NCI-H2081 treated with DMSO at 0.1 percent for 48 hours (cell line): ENCODE results near the gene VIPR2.

Source experiments
- DNase-seq: peaks from one replicate; lab custom pipeline; 2025; lab: John Stamatoyannopoulos, UW

The VIPR2 gene

DNA sequence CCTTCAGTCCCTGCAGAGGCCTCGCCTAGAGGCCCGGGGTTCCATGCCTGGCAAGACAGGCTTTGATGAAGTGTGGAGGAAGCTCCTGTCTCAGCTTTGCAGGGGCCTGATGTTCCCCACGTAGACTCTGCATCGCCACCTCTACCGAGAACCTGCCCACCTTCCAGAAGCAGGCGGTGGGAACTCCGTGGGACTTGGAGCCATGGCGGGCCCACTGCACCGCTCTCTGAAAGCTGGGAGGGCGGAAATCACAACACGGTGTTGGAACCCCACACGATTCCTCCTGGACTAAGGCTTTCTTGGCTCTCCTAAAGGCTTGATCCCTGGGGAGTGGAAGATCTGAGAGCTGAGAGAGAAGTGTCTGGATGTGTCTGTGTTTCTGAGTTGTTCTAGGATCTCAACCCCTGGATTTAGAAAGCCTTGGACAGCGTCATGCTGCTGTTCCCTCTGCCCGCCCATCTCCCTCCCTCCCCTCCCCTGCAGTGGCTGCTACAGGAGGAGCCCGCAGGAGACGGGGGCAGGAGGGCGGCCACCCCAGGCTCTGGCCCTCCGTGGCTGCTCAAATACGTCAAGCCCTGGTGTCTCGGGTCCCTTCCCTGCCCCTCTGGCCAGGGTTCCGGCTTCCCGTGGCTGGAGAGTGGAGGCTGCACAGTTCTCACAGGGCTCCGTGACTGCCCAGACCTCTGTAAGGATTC, 79.7 kb downstream of the VIPR2 start:
- DNase-seq: no peak

DNA sequence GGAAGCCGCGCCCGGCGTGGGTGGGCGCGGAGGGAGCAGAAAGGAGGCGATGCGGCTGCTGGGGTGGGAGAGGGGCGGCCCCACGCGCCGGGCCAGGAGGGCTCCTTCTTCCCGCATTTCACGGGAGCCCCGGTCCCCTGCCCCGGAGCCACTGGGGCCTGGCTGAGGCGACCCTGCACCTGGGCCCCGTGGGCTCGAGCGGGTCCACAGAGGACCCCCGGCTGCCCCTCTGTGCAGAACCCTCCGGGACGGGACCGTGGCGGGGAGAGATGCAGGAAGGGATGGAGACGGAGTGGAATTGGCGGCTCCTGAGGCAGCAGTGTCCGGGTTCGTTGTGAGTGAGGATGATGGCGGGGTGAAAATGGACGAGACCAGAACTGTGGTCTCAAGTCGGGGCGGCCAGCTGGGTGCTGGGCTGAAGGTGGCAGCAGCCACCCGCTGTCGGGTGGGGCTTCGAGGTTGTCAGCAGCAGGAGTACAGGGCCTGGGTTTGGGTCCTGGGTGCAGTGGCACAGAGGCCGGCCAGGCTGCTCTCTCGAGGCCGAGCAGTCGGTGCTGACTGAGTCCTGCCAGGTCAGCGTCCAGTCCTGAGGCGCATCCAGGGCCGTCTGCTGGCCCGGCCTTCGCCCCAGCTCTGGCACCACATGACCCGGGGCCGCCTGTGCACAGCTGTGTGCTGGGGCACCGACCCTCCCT, 80.4 kb downstream of the VIPR2 start:
- DNase-seq: no peak

DNA sequence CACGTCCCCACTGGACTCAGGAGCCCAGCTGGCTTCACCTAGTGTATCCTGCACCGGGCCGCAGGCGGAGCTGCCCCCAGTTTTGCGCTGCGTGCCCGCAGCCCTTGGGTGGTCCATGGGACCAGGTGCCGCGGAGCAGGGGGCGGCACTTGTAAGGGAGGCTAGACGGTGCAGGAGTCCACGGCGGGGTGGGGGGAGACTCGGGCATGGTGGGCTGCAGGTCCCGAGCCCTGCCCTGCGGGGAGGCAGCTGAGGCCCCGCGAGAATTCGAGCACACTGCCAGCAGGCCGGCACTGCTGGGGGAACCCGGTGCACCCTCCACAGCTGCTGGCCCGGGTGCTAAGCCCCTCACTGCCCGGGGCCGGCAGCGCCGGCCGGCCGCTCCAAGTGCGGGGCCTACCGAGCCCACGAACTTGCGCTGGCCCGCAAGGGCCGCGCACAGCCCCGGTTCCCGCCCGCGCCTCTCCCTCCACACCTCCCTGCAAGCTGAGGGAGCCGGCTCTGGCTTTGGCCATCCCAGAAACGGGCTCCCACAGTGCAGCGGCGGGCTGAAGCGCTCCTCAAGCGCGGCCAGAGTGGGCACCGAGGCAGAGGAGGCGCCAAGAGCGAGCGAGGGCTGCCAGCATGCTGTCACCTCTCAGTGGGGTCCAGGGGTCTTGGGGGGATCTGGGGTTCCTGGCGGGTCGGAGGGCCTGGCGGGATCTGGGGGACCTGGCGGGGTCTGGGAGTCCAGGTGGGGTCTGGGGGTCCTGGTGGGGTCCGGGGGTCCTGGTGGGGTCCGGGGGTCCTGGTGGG, 81.4 kb downstream of the VIPR2 start:
- no peak for DNase-seq

DNA sequence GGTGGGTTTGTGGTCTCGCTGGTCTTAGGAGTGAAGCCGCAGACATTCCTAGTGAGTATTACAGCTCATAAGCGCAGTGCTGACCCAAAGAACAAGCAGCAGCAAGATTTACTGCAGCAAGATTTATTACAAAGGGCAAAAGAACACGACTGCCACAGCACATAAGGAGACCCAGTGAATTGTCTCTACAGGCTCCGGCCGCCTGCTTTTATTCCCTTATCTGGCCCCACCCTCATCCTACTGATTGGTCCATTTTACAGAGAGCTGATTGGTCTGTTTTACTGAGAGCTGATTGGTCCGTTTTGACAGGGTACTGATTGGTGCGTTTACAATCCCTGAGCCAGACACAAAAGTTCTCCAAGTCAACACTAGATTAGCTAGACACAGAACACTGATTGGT, 82.1 kb downstream of the VIPR2 start:
- no peak for DNase-seq

DNA sequence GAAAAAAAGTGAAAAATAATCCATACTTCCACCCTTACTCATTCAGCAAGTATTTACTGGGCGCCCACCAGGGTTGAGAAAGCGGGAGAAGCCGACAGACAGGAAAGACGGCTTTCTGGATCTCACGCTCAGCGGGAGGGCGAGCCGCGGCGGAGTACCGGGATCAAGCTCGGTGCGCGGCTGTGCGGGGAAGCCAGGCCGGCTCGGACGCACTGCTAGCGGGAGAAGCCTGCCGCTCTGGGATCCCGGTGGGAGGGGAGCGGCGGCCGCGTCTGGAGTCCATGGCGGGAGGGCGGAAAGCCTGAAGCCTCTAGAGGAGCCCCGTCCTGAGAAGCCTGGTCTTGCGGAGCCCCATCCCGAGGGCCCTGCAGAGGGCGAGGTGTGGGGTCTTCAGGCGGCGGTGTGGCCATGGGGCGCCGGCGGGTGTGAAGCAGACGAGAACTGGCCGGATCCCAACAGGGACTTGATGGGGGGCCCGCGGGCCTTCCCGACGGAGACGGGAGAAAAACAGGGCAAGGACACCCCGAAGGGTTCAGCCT, 82.9 kb downstream of the VIPR2 start:
- no peak for DNase-seq

DNA sequence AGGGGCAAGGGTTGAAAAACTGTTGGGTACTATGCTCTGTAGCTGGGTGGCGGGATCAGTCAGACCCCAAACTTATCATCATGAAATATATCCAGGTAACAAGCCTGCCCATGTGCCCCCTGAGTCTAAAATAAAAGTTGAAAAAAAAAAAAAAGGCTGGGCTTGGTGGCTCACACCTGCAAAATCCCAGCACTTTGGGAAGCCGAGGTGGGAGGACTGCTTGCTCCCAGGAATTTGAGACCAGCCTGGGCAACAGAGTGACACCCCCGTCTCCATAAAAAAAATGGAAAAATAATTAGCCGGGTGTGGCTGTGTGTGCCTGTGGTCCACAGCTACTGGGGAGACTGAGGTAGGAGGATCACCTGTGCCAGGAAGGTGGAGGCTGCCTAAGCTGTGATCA, 83.5 kb downstream of the VIPR2 start:
- no peak for DNase-seq

DNA sequence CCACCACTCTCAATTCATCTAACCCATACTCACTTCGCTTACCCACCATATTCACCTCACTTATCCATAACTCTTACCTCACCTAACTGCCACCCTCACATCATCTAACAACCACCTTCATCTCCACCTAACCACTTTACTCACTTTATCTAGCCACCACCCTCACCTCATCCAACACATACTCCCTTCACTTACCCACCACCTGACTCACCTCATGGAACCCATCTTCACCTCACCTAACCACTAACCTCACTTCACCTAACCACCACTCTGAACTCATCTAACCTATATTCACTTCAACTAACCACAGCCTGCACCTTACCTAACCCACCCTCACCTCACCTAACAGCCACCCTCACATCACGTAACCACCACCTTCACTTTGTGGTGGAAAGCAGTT, 84.2 kb downstream of the VIPR2 start:
- DNase-seq: no peak

DNA sequence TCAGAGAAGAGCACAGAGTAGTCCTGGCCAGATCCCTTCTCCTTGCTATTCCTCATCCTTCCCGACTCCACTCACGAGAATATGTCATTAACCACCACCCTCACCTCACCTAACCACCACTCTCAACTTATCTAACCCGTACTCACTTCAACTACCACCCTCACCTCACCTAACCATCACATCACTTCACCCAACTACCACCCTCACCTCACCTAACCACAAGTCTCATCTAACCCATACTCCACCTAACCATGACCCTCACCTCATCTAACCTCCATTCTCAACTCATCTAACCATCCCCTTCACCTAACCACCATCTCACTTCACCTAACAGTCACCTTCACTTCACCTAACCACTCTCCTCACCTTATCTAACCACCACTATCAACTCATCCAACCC, 85.0 kb downstream of the VIPR2 start:
- no peak for DNase-seq

DNA sequence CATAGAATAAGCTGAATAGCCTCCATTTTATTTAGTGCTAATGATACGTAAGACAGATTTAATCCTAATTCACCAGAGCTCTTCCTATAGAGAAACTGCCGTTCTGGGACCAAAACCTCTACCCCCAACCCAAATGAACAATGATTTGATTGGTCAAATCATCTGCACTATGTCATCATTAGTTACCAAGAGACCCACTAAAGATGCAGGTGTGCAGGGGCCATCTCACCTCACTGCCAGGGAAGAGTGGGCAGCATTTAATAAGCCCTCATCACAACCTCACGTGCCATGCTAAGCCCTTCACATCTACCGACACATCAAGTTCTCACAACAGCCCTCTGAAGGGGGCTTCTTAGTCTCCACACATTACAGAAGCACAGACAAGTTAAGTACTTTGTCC, 87.0 kb downstream of the VIPR2 start:
- DNase-seq: no peak

DNA sequence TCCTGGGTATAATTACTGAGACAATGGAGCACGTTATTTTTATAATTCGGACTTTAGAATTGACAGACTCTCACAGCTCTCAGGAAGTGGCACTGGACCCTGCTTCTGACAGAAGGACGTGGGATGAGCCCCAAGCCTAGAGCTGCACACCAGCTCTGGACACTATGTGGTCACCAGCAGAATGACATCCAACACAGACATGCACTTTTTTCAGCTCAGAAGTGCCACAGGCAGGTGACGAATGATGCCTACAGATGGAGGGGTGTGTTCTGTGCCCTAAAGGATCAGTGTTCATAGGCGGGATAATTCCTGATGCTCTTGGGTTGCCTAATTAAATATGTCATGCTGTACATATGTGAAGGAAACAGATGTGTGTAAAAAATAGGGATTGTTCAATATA, 87.9 kb downstream of the VIPR2 start:
- no peak for DNase-seq

DNA sequence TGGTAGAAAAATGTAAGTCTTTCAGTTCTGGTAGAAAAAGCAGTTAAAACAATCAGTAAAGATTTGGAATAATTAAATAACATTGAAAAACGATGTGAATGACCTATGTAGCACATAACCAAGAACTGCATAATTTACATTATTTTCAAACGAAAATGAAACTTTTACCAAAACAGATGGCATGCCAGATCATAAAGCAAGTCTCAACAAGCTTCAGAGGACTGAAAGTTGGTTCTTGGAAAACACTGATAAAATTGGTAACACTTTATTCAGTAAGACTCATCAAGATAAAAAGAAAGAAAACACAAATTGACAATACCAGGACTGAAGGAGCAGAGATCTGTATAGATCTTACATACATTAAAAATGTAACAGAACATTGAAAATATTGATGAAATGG, 92.8 kb downstream of the VIPR2 start:
- DNase-seq: no peak

DNA sequence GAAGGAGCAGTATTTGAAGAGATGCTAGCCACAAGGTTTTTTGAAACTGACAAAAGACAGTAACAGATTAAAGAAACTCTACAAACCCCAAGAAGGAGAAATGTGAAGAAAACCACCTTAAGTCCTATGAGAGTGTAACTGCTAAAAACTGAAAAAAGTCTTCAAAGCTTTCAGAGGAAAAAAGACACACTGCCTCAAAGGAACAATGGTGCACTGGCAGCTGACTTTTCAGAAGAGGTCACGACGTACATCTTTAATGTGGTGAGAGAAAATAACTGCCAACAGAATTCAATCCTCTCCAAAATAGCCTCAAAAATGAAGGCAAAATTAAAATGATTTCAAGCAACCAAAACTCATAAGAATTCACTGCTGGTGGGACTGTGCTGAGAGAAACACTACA, 94.0 kb downstream of the VIPR2 start:
- no peak for DNase-seq

DNA sequence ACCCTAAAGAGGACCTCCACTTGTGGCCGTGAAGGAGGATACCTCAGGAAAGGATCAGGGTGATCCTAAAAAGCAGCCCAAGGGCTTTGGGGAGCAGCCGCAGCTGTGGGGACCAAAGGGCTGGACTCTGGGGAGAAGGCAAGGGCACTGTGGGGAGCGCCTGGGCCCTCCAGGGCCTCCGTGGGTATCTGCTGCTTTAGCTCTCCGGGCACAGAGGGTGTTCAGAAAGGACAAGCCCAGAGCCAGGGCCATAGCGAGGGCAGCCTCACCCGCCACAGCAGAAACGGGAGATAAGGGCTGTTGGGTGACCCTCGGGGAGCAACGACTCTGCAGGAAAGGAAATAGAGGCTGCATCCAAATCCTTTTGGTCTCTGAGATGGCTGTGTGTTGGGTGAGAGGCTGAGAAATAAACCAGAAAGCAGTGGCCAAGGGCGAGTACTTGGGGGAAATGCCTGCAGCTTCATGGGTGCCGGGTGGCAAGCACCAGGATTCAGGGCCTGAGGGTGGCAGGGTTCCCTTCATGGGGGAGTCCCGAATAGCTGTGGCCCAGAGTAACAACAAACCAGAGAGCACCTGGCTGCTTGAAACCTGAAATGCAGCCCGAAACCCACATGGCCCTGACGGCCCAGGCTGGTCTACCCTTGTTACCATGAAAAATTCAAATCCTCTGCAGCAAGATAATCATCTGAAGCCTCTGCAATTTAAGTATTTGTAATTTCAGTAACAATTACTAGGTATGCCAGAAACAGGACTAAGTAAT, 95.2 kb downstream of the VIPR2 start:
- no peak for DNase-seq

DNA sequence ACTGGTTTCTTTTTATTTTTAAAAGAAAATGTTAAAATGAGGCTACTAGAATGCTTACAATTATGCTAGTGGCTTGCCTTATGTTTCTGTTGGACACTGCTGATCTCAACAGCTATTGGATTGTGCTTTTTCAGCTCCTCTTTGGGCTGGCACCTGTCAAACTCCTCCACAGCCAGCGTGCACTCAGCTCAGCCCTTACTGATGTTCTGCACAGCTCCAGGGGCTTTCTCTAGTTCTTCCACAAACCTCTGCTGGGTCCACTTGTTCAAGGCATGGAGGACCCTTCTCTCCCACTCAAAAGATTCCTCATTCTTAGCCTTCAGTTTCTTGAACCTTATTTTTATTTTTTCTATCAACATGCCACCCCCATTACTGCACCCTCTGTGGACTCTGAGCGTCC, 96.0 kb downstream of the VIPR2 start:
- no peak for DNase-seq

DNA sequence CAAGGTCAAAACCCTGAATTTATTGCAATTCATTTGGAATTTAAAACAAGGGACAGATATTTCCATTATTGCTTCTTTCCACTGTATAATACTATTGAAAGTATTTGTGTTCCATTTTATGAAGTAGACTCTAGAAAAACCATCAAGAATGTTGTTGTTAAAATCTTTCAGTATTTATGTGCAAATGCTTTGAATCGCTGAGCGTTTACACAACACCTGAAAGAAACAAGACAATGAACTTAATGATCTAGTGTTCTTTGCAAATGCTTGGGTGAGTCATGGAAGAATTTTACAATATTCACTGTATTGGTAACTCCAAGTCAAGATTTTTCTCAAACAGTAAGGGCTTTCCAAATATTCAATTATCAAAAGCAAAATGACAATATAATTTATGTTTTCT, 97.1 kb downstream of the VIPR2 start:
- no peak for DNase-seq

DNA sequence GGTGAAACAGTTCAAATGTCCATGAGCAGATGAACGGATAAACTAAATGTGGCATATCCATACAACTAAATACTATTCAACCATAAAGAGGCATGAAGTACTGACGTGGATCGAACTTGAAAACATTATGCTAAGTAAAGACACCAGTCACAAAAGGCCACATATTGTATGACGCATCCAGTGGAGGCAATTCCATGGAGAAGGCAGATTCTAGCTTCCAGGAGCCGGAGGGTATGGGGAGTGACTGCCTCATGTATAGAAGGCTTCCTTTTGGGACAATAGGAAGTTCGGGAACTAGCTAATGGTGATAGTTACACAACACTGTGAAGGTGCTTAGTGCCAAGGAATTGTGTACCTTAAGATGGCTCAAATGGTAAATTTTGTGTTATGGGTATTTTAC, 98.4 kb downstream of the VIPR2 start:
- no peak for DNase-seq

DNA sequence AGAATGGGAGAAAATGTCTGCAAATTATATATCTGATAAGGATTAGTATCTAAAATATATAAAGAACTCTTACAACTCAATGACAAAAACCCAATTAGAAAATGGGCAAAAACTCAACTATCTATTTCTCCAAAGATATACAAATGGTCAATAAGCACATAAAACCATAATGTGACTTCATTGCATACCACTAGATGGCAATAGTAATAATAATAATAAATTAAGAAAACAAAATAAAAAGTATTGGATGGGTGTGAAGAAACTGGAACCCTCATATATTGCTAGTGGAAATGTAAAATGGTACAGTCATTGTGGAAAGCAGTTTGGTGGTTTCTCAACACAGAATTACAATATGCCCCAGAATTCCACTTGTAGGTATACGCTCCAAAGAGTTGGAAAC, 98.8 kb downstream of the VIPR2 start:
- DNase-seq: no peak

DNA sequence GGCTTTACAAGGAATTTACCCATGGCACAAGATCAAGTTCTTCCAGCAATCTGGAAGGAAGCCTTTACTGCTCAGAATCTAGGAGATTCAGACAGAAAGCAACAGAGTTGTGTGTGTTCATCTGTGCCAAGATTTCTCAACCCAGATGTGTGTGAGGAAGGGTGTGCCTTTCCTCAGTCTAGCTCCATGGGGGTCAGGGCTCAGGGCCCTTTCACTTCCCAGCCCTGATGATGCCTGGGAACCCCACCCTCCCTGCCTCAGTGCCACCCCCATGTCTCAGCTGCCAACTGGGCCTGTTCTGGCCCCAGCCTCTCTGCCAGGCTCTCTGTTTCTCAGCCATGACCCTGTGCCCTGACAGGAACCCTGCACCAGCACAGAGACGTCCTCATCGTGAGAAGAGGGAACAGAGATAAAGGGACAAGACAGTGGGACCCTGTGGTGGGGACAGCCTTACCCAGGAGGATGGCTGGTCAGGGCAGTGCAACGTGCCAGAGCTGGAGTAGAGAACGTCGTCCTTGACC, 102.0 kb downstream of the VIPR2 start:
- DNase-seq: no peak

DNA sequence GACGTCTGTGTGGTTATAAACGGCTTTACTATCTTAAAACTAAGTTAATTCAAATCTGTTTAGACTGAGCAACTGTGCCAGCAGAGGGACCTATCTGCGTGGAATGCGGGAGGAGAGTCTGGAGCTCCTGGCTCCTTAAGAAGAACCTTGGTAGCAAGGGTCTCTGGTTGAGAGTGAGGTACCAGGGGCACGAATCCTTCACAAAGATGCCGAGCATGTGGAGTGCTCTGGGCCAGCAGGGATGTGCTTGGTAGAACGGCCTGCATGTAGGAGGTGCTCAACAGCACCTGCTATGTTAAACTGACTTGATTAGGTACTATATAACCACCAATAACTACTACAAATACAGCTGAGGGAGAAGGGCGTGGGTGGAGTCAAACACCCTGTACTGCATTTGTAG, 102.6 kb downstream of the VIPR2 start:
- DNase-seq: no peak

DNA sequence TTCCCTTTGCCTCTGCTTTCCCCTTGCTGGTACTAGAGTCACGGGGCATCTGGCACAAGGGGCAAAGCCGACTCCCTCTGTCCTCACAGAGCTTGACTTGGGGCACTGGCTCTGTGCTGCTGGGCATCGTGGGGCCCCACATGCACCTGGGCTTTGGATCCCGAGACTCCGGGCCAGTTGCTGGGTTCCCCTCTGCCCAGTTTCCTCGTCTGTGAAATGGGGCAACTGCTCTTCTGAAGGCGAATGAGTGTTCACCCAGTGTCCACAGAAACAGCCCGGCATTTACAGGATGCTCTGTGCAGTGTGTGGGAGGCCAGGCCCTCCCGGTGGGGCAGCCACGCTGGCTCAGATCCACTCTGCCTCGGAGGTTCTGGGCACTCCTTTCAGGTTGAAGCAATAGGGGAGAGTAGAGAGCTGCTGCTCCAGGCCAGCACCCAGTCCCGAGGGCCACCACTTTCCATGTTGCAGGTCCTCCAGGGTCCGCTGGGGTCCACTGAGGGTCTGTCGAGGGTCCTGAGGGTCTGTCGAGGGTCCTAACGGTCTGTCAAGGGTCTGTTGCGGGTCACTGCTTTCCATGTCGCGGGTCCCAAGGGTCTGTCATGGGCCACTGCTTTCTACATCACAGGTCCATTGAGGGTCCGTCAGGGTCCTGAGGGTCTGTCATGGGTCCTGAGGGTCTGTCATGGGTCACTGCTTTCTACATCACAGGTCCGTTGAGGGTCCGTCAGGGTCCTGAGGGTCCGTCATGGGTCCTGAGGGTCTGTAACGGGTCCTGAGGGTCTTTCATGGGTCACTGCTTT, 103.6 kb downstream of the VIPR2 start:
- no peak for DNase-seq

DNA sequence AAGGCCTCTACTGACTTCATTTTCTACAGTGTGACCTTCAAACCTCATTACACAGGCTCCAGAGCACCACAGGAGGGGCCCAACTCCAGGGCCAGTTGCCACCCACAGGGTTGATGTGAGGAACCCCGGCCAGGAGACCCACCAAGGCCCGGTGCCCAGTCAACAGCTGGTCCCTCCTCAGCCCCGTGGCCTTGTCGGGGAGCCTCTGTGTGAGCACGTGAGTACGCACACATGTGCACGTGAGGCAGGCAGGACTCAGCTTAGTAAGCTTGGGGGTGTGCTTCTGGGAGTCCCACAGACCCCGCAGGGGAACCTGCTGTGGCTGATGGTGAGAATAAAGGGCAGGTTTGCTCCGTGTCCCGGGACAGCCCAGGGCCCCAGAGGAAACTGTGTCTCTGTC, 104.5 kb downstream of the VIPR2 start:
- DNase-seq: no peak
